ENCODE measurements around the gene SIL1.
"Not testable (repeated sequence)": the region's sequence is repeated elsewhere in the genome, so short reads cannot be mapped to it uniquely, and the experiment has no call there.

The SIL1 gene

GRCh38 chr5:139137697-139138096, 60.5 kb downstream of the SIL1 start:
- DNase-seq: peak; percentile 54

- no peak for DNase-seq
Measured at GRCh38 chr5:139134906-139135305, 63.3 kb downstream of the SIL1 start.

GRCh38 chr5:139133282-139133681, 64.9 kb downstream of the SIL1 start:
- no peak for DNase-seq

DNA sequence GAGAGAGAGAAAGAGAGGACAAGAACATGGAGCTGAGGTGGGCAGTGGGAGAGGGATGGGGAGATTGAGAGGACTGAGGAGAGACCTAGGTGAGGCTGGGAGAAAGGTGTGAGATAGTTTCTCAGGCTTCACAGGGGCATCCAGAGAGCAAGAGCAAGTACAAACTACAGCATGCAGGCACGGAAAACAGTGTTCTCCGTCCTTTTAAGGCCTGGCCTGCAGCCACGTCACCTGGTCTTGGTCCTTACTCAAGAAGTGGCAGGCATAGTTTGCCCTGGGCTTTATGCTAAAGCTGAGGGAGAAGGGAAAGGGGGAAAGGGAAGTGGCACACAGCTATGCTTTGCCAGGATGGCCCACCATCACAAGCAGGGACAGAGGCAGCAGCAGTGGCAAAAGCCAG, 65.7 kb downstream of the SIL1 start:
- no peak for DNase-seq

DNA sequence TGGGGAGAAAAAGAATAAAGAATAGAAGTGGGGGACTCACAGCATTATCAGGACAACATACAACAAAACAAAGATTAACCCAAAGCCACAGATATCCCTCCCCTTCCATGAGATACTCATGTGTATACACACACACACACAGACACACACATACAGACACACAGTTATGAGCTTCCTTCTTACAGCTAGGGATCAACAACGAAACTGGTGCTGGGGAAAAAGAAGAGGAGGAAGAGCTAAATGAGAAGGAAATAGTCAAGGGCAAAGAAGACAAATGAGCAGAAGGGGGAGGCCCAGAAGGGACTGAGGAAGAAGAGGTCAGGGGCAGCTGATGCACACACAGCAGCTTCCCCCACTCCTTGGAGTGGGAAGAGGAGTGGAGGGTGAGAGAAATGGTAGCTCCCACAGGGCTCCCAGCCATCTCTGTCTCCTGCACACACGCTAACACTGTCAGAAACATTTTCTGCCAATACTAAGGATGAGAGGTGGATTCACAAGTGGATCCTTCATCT, 66.2 kb downstream of the SIL1 start:
- no peak for DNase-seq

- DNase-seq: no peak
Measured at GRCh38 chr5:139131465-139131864, 66.7 kb downstream of the SIL1 start.

GRCh38 chr5:139131062-139131461, 67.1 kb downstream of the SIL1 start:
- no peak for DNase-seq

DNA sequence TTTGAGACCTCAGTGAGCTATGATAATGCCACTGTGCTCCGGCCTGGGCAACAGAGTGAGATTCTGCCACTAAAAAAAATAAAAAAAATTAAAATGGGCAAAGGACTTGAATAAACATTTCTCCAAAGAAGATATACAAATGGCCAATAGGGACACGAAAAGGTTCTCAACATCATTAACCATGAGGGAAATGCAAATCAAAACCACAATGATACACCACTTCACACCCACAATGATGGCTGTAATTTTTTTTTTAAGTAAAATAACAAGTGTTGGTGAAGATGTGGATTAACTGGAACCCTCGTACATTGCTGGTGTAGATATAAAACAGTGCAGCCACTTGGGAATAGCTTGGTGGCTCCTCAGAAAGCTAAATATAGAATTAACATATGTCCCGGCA, 68.0 kb downstream of the SIL1 start:
- DNase-seq: no peak

- DNase-seq: no peak
Measured at GRCh38 chr5:139126711-139127111, 71.5 kb downstream of the SIL1 start.

GRCh38 chr5:139125991-139126390, 72.2 kb downstream of the SIL1 start:
- DNase-seq: no peak

- no peak for DNase-seq
Measured at GRCh38 chr5:139124774-139125520, 73.2 kb downstream of the SIL1 start.

GRCh38 chr5:139121120-139121519, 77.0 kb downstream of the SIL1 start:
- no peak for DNase-seq

- DNase-seq: no peak
Measured at GRCh38 chr5:139120521-139120920, 77.6 kb downstream of the SIL1 start.

- no peak for DNase-seq
Measured at GRCh38 chr5:139118804-139119203, 79.4 kb downstream of the SIL1 start.

DNA sequence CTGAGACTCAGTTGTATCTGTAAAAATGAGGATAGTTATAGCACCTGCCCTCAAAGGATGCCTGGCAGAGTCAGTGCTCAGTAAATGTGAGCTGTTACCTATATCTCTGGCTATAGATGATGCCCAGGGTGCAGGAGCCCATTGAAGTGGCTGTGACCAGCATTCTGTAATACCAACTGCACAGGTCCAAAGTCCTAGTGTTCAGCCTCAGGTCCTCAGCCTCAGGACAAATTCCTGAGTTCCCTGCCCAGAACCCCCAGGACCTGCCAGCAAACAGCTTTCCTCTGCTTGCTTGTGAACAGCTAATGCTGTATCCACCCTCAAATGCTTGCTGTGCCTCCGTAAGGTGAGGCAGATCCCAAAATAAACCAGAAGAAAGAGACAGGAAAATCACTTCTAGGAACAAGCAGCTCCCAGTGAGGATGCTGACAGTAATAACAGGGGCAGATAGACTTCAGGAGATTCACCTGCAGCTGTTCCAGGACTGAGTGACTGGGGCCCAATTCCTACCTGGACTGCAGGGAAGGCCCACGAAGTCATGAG, 80.8 kb downstream of the SIL1 start:
- no peak for DNase-seq

DNA sequence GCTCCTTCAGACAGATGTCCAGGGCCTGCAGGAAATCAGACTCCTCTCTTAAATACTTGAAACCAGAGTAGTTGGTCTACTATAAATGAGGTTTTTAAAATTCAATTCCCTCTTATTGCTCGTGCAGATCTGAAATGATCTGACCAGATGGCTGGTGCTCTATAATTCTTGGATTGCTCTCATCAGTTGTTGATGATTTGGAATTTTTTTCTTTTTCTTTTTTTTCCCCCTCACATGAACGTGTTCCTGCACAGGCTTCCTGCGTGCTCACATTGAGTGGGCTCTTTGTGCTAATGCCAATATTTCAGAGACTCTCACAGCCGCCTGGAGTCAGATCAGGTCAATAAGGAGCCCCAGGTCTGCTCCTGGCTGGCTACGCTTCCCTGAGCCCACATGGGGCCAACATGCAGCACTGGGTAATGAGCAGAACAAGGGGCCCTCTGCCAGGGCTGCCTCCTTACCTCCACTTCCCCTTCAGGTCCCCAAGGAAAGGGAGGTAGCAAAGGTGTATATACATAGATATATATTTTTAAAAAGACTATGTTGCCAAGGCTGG, 82.0 kb downstream of the SIL1 start:
- no peak for DNase-seq

DNA sequence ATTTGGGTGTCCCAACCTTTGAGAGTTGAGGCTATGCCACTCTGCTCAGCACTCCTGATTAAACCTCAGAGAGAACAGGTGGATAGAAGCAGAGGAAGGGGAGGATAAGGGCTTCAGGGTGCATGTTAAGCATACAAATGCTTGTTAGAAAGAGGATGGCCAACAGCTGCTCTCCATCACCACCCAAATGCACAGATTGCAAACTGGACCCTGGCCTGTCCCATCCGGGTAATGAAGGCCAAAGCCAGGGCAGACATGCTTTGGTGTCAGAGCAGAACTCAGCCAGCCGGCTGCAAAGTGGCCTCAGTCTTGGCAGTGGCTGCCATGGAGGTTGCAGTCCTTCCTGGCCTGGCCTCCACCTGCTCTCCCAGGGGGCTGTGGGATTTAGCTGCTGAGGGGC, 84.3 kb downstream of the SIL1 start:
- DNase-seq: no peak

GRCh38 chr5:139112362-139112761, 85.8 kb downstream of the SIL1 start:
- DNase-seq: not testable (repeated sequence)

DNA sequence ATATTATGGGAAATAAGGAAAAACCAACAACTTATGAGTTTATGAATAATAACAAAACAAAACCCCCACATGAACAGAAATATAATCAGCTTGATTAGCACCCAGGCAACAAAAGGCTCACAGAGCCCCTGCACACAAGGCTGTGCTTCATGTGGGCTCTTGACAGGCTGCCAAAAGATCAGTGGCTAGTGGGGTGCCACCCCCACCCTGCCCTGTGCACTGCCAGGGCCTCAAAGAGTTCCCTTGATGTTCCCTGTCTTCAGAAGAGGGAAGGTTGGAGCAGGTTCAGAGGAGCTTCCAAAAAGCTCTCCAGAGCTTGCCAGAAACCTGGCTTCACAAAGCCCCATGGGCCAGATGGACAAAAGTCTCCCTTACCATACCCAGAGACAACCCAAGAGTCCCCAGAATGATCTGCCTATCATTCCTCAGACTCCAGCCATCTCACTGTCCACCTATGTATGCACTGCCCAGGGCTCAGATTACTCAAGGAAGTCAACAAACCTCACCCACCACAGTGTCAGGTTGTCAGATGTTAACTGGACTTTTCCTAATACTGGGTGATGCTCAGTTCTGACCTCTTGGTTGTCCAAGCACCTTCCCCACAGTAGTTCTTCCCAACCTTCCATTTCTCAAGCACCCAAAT, 87.5 kb downstream of the SIL1 start:
- DNase-seq: no peak

GRCh38 chr5:139108063-139108824, 89.9 kb downstream of the SIL1 start:
- DNase-seq: no peak

DNA sequence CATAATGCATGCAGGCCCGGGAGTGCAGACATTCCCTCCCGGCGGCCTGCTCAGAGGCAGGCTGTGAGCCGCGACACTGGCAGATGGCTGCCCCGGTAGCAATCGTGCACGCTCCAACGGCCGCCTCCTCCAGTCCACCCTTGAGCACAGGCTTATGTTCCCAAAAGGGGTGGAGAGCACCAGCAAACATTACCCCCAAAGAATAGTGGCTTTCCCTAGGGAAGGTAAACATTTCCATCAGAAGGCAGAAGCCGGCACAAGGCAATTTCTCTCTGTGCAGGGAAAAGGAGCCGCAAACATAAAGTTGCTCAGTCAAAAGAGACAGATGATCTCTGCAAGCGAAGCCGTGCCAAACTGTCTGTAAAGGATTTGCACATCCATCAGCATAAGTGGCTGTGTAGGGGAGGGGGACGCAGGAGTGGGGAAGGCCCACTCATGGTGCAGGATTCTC, 92.5 kb downstream of the SIL1 start:
- no peak for DNase-seq

GRCh38 chr5:139104577-139105276, 93.4 kb downstream of the SIL1 start:
- peak; percentile 57 for DNase-seq
